H9 (cell line): ENCODE results near the gene SV2C. TPM values are rescaled to one million over a fixed set of nuclear protein-coding genes. Genes with fewer than 3 reads are reported as not detected.

Experiments
- DNase-seq: peaks from one replicate; pipeline ENCODE4 v3.0.0-alpha.2; 2017
- H2AFZ ChIP-seq: one replicate; pipeline ENCODE4 v1.6.1; 2013; ENCODE audit warnings: mild to moderate bottlenecking, low read length, control low read depth, moderate library complexity
- H2AK5ac ChIP-seq: 2 replicates; pipeline ENCODE4 v1.6.1; 2013; ENCODE audit warnings: low read length, control low read depth, mixed read lengths; ENCODE audit not compliant: insufficient read length
- H2BK120ac ChIP-seq: one replicate; pipeline ENCODE4 v1.6.1; 2013; ENCODE audit warnings: low read depth, mild to moderate bottlenecking, low read length, control low read depth, inconsistent platforms; ENCODE audit not compliant: poor library complexity, severe bottlenecking
- H2BK12ac ChIP-seq: 2 replicates; pipeline ENCODE4 v1.6.1; 2013; ENCODE audit warnings: low read length, control low read depth, mixed read lengths, low read depth; ENCODE audit not compliant: insufficient read length
- H2BK15ac ChIP-seq: 2 replicates; pipeline ENCODE4 v1.6.1; 2013; ENCODE audit warnings: low read depth, low read length, control low read depth
- H2BK20ac ChIP-seq: one replicate; pipeline ENCODE4 v1.6.1; 2013; ENCODE audit warnings: low read depth, mild to moderate bottlenecking, low read length, control low read depth, inconsistent platforms; ENCODE audit not compliant: poor library complexity, severe bottlenecking
- H2BK5ac ChIP-seq: 2 replicates; pipeline ENCODE4 v1.6.1; 2013; ENCODE audit warnings: low read length, control low read depth, mixed read lengths; ENCODE audit not compliant: insufficient read length
- H3K14ac ChIP-seq: 2 replicates; pipeline ENCODE4 v1.6.1; 2013; ENCODE audit warnings: low read length, control low read depth; ENCODE audit not compliant: insufficient read depth
- H3K18ac ChIP-seq: 2 replicates; pipeline ENCODE4 v1.6.1; 2013; ENCODE audit warnings: low read depth, mild to moderate bottlenecking, mixed read lengths, low read length, control low read depth; ENCODE audit not compliant: insufficient read length
- H3K23ac ChIP-seq: 2 replicates; pipeline ENCODE4 v1.6.1; 2013; ENCODE audit warnings: low read length, control low read depth, mixed read lengths, low read depth; ENCODE audit not compliant: insufficient read length
- H3K23me2 ChIP-seq: 2 replicates; pipeline ENCODE4 v1.6.1; 2013; ENCODE audit warnings: low read depth, mild to moderate bottlenecking, mixed read lengths, low read length, control low read depth; ENCODE audit not compliant: insufficient read length, poor library complexity, severe bottlenecking
- H3K27ac ChIP-seq: 2 replicates; pipeline ENCODE4 v1.5.1; 2013; ENCODE audit warnings: low read length, control low read depth, mixed read lengths, low read depth; ENCODE audit not compliant: insufficient read length
- H3K27me3 ChIP-seq: 2 replicates; pipeline ENCODE4 v1.6.1; 2013; ENCODE audit warnings: low read length, control low read depth, inconsistent platforms; ENCODE audit not compliant: insufficient read depth
- H3K4ac ChIP-seq: 2 replicates; pipeline ENCODE4 v1.6.1; 2013; ENCODE audit warnings: low read depth, mild to moderate bottlenecking, control low read depth, inconsistent platforms, low read length, moderate library complexity
- H3K4me1 ChIP-seq: 2 replicates; pipeline ENCODE4 v1.6.1; 2013; ENCODE audit warnings: low read length, control low read depth, inconsistent platforms; ENCODE audit not compliant: insufficient read depth
- H3K4me2 ChIP-seq: 2 replicates; pipeline ENCODE4 v1.6.1; 2013; ENCODE audit warnings: low read length, control low read depth, mixed read lengths; ENCODE audit not compliant: insufficient read length, insufficient read depth
- H3K56ac ChIP-seq: 2 replicates; pipeline ENCODE4 v1.6.1; 2013; ENCODE audit warnings: low read depth, mild to moderate bottlenecking, mixed read lengths, low read length, control low read depth; ENCODE audit not compliant: insufficient read length
- H3K79me1 ChIP-seq: 2 replicates; pipeline ENCODE4 v1.6.1; 2013; ENCODE audit warnings: low read depth, mild to moderate bottlenecking, moderate library complexity, low read length, control low read depth, inconsistent platforms; ENCODE audit not compliant: insufficient read depth, poor library complexity, severe bottlenecking
- H3K79me2 ChIP-seq: 2 replicates; pipeline ENCODE4 v1.6.1; 2013; ENCODE audit warnings: low read length, control low read depth, inconsistent platforms; ENCODE audit not compliant: insufficient read depth
- H3K9ac ChIP-seq: 2 replicates; pipeline ENCODE4 v1.6.1; 2013; ENCODE audit warnings: low read length, control low read depth, mixed read lengths; ENCODE audit not compliant: insufficient read length; ENCODE audit errors: extremely low read depth
- H3K9me3 ChIP-seq: one replicate; pipeline ENCODE4 v1.6.1; 2013; ENCODE audit warnings: low read depth, low read length, inconsistent platforms; ENCODE audit not compliant: control insufficient read depth
- H3T11ph ChIP-seq: one replicate; pipeline ENCODE4 v1.6.1; 2013; ENCODE audit warnings: mild to moderate bottlenecking, low read length, control low read depth, inconsistent platforms
- H4K20me1 ChIP-seq: one replicate; pipeline ENCODE4 v1.6.1; 2013; ENCODE audit not compliant: control insufficient read depth, insufficient read length, insufficient read depth
- H4K5ac ChIP-seq: 2 replicates; pipeline ENCODE4 v1.6.1; 2013; ENCODE audit warnings: low read depth, mild to moderate bottlenecking, mixed read lengths, low read length, control low read depth; ENCODE audit not compliant: insufficient read length
- H4K8ac ChIP-seq: replicated peaks from 2 replicates; pipeline ENCODE4 v1.6.1; 2013; ENCODE audit warnings: low read length, control low read depth, mixed read lengths, low read depth; ENCODE audit not compliant: insufficient read length
- H4K91ac ChIP-seq: 2 replicates; pipeline ENCODE4 v1.6.1; 2013; ENCODE audit warnings: low read depth, mild to moderate bottlenecking, moderate library complexity, mixed read lengths, low read length, control low read depth; ENCODE audit not compliant: insufficient read length
- H3K27ac Mint-ChIP-seq, 3 experiments: 2 replicates in 2 of 3; 3 replicates in 1 of 3; pipeline ENCODE4 v1.8.0; 2020 to 2021; ENCODE audit warnings: mixed read lengths in 3 of 3, mild to moderate bottlenecking in 1 of 3, moderate library complexity in 1 of 3
- H3K27me3 Mint-ChIP-seq: 2 replicates; pipeline ENCODE4 v1.8.0; 2021; ENCODE audit warnings: low read depth, mild to moderate bottlenecking, moderate library complexity, mixed read lengths
- H3K36me3 Mint-ChIP-seq, 3 experiments: 2 replicates in 2 of 3; 3 replicates in 1 of 3; pipeline ENCODE4 v1.8.0; 2020 to 2021; ENCODE audit warnings: low read depth in 3 of 3, mixed read lengths in 3 of 3; ENCODE audit not compliant: insufficient read depth in 1 of 3
- H3K4me1 Mint-ChIP-seq, 2 experiments: 2 replicates each; pipeline ENCODE4 v1.8.0; 2020; ENCODE audit warnings: mixed read lengths in 2 of 2
- H3K4me3 Mint-ChIP-seq, 2 experiments: 2 replicates in 1 of 2; 3 replicates in 1 of 2; pipeline ENCODE4 v1.8.0; 2020 to 2021; ENCODE audit warnings: mild to moderate bottlenecking in 2 of 2, mixed read lengths in 2 of 2, moderate library complexity in 1 of 2
- H3K9me3 Mint-ChIP-seq, 2 experiments: 2 replicates in 1 of 2; 3 replicates in 1 of 2; pipeline ENCODE4 v1.8.0; 2020; ENCODE audit warnings: mild to moderate bottlenecking in 2 of 2, mixed read lengths in 2 of 2, moderate library complexity in 1 of 2
- WGBS: extraction: QIAGEN DNeasy Blood & Tissue Kit; methylation state at CpG from one replicate; pipeline ENCODE4 v1.1.7; 2013; ENCODE audit warnings: missing lambda C conversion rate, low lambda C conversion rate, mixed read lengths; ENCODE audit not compliant: insufficient read length; ENCODE audit errors: extremely low coverage; 5-methylcytosine and 5-hydroxymethylcytosine counted together
- total RNA-seq: library from RNA; stranded (reverse); gene quantifications from 2 replicates; pipeline ENCODE4 v1.2.1, GENCODE V29; 2021
- TF ChIP-seq, protein P1 (sequence below): fragments of 200-600 bp; sonication (generic); conservative IDR thresholded peaks from 3 replicates; pipeline ENCODE4 v1.8.0; 2021; ENCODE audit warnings: antibody characterized with exemption, mild to moderate bottlenecking

The SV2C gene
- total RNA-seq, 1 experiment from 2014 or later = 0.09 TPM

GRCh38 chr5:76372323-76373054, 289.3 kb downstream of the SV2C start:
- Histone ChIP-seq H4K91ac (no peak overlapping the region), H2AFZ (no peak overlapping the region), H2BK15ac (no peak overlapping the region), H3K23me2 (no peaks in the 10 kb centered on the region), H3K79me2 (no peaks in the 10 kb centered on the region), H3K9ac (no peak overlapping the region), H3K4me2 (no peak overlapping the region), H3T11ph (no peak overlapping the region), H2BK12ac (no peak overlapping the region), H2BK20ac (no peak overlapping the region), H3K14ac (peak overlapping the region; percentile 8; the same call in 1 of the 2 replicates), H2BK120ac (no peak overlapping the region), H3K4me1 (no peaks in the 10 kb centered on the region), H3K27me3 (no peaks in the 10 kb centered on the region), H4K20me1 (no peaks in the 10 kb centered on the region), H4K8ac (no peak overlapping the region), H4K5ac (no peak overlapping the region), H3K79me1 (no peaks in the 10 kb centered on the region), H2AK5ac (no peak overlapping the region), H3K4ac (no peak overlapping the region), H3K9me3 (no peaks in the 10 kb centered on the region), H3K56ac (no peak overlapping the region), H3K23ac (no peak overlapping the region), H2BK5ac (no peak overlapping the region), H3K18ac (no peak overlapping the region), H3K27ac (no peak overlapping the region)
- no CpG with 5 or more reads among the region's 11 CpGs for WGBS
- Mint-ChIP-seq H3K9me3 (no peaks in the 10 kb centered on the region), H3K4me3 (no peak overlapping the region), H3K4me1 (peaks cover 10 to 13% of the 10 kb centered on the region in 2 experiments), H3K27ac (peak overlapping the region in 2 of 3 experiments; percentile 59 to 64; a peak in 4 of 7 replicates), H3K27me3 (no peaks in the 10 kb centered on the region), H3K36me3 (no peaks in the 10 kb centered on the region; a peak in 1 of 7 replicates)
- peak; percentile 40 for DNase-seq
- TF ChIP-seq, protein P1, sequence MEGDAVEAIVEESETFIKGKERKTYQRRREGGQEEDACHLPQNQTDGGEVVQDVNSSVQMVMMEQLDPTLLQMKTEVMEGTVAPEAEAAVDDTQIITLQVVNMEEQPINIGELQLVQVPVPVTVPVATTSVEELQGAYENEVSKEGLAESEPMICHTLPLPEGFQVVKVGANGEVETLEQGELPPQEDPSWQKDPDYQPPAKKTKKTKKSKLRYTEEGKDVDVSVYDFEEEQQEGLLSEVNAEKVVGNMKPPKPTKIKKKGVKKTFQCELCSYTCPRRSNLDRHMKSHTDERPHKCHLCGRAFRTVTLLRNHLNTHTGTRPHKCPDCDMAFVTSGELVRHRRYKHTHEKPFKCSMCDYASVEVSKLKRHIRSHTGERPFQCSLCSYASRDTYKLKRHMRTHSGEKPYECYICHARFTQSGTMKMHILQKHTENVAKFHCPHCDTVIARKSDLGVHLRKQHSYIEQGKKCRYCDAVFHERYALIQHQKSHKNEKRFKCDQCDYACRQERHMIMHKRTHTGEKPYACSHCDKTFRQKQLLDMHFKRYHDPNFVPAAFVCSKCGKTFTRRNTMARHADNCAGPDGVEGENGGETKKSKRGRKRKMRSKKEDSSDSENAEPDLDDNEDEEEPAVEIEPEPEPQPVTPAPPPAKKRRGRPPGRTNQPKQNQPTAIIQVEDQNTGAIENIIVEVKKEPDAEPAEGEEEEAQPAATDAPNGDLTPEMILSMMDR = no peak
